OCI-M2 (cell line): ENCODE results near the gene ALKBH3.

ENCODE experiments used
- DNase-seq: peaks from one replicate; lab custom pipeline; 2025; ENCODE audit not compliant: unreplicated experiment; lab: John Stamatoyannopoulos, UW

The ALKBH3 gene

DNA sequence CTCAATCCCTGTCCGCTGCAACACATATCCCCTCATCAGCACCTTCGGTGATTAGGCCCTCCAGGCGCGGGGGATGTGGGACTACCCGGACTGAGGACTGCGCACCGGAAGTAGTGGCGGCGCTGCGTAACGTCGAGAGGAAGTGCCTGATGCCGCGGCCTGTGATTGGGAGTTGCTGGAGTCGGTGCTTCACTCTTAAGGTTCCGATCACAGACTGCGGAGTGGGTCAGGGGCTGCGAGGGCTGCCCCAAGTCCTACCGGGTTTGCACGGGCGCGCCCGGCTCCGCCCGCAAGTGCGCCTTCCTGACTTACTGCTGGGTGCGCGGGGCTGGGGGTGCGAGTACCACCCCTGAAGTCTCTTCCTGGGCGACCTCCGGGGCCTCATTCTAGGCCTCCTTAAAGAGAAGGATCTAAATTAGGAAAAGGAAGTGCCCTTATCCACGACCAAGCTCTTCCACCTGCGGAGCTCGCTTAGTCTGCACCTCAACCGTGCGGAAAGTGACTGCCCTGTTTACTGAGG, at the start of gene ALKBH3:
TSS of gene ALKBH3 (plus strand) at position 192 of the 520 bp plus-strand sequence. CDS start 1,822 bp downstream, outside the sequence.
- peak; percentile 58 for DNase-seq

DNA sequence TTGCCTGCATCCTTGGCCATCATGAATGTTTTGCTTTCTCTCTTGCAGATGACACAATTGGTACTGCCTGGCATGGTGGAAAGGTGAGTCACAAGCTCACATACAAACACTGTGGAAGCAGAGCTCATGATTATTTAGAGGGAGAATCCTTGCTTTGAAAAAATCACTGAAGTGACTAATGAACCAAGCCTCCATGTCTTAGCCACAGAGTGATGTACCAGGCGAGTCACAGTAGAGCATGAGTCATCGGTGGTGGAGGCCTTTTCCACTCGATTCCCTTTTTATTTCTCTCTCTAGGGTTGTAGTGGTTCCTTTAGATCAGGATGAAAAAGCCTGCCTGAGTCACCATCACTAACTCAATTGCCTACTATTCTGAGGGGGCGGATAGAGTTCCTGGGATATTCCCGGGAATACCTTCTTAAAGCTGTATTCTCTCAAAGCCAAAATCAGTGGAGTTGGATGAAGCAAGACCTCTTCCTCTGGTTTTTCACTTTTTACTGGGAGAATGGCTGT, 49.6 kb upstream of the ALKBH3 start:
- DNase-seq = no peak

DNA sequence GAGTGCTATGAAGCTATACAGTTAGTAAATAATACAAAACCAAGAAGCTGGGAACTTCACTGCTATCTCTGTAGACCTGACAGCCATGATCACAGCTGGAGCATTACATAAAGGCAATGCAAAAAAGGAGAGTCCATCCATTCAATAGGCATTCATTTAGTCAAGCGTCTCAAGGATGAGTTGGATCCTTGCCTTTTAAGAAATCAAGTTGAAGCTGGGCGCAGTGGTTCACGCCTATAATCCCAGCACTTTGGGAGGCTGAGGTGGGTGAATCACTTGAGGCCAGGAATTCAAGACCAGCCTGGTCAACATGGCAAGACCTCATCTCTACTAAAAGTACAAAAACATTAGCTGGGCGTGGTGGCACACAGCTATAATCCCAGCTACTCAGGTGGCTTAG, 48.1 kb upstream of the ALKBH3 start:
- DNase-seq = no peak

DNA sequence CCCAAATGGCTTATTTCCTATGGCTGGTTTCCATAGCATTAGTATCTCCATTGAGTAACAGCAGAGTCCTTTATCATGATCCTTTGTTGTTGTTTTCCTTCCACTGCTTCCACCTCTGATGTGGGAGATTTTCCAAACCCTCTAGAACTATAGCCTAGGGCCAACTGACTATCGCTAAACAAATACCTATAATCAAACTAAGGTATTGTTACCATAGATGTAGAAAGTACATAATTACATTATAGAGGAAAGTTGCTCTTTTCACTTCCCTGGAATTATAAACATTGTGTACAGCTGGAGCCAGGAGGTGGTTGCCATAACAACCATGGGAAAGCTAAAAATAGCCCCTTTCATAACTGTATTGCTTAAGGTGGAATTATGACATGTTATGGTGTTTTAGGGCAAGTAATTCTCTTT, 47.0 kb upstream of the ALKBH3 start:
- no peak for DNase-seq

DNA sequence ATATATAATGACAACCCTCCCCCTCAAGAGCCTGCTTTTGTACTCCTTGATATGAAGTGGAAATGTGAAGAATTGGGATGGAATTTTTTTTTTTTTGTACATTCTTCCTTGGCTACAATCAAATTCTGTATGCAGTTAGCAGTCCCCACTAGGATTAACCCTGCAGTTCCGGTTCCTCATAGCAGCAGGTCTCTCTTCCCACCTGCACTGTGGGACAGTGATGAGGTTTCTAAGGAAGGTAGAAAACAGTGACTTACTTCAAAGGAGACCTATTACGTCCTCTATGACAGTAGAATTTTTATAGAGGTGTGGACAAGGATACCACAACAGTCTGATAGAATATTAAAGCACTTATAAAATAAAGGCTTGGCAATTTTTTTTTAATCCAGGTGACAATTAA, 46.3 kb upstream of the ALKBH3 start:
- no peak for DNase-seq

DNA sequence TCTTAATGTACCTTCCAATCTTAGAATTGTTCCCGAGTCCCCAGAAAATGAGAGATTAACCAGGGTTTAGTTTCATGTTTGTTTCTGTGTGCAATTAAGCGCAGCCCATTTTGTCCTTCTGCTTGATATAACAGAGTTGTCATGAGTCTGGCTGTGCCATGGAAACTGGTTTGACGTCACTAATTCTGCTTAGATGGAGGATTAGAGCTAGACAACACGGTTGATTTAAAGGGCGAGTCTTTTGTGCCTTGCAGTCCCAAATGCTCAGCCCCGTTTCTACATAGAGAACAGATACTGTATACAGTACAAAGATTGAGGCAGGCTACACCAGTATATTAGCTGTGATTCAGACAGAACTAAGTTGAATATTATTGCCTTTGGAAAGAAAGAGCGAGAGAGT, 45.5 kb upstream of the ALKBH3 start:
- DNase-seq = no peak

DNA sequence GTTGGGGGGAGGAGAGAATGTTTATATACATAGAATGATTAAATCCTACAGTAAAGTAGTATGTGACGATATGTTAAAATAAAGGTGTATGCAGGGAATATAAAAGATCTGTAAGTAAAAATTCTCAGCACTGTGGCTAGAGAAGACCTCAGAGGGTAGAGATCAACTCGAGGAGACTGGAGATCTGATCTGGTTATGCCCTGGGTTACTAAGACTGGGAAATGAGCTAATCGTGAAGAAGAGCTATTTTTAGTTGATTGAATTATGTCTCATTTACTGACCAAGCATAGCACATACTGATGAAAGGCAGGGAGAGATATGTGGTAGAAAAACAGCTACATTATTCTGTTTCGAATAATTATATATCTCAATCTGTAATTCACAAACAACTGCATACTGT, 42.8 kb upstream of the ALKBH3 start:
- no peak for DNase-seq

DNA sequence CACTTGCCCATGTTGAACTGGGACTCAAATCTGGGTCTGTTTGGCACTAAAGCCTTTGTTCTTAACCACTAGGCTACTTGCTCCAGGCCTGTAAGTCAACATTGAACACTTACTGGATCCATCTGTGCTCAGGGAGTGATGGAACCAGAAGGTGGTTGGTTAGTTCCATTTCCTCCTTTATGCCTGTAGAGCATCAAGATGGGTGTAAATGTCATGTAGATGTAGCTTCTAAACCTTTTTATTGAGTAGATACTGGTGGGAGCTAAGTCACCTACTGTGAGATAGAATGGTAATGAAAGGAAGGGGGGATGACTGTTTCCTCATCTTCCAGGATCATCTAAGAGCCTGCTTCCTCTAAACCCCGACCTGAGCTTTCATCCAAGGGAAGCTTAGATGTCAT, 38.6 kb upstream of the ALKBH3 start:
- no peak for DNase-seq

DNA sequence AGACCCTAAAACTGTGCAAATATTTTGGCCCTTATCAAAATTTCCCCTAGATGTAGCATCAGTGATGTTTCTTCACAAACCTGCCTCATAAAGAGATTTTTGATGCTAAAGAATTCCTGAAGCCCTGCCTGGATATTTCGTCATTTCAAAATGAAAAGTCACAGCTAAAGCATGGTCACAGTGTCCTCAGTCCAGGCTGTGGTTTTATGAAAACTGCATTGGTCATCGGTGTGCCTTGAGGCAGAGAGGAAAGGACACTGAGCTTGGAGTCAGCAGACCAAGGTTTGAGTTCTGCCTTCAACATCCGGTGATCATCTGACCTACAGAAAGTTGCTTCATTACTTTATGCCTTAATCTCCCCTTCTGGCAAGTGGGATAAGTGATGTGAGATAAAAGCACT, 34.8 kb upstream of the ALKBH3 start:
- no peak for DNase-seq

DNA sequence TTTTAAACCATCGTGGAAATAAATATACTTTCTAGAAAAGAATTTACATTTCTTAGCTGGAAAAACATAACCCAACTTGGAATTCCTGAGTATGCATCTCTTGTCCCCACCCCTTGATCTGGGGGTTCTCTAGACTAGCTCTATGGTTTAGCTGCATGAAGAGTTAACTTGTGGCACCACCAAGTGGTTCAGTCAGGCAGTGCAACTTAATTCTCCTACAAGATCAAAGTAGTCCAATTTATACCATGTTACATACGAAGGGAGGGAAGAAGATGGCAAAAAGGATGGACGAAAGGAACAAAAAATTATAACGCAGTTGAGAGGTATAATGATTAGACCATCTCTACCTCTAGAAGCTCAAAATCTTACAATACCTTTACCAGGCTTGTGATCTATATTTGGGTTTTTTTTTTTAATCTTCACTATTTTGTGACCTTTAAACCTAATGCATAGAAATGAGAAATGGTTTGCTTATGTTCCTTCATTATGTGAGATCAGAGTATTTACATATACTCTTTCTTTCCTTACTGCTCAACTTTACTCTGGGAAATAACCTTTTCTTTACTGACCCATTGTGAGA, 28.5 kb upstream of the ALKBH3 start:
- DNase-seq = peak; percentile 33

DNA sequence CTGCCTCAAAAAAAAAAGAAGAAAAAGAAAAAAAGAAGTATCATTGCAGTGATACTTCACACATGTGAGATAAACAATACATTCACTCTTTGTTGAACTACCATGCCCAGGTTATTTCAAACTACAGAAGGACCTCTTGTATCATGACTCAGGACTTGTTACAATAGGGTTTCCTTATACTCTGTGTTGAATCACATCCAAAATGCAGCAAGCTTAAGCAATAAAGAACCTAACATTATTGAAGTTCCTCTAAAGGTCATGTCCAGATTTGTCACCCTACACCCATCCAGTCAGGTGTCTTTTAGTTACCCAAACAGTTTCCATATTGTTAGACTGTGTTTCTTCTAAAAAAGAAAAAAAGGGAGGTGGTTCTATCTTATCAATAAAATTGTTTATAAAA, 26.9 kb upstream of the ALKBH3 start:
- DNase-seq = no peak

DNA sequence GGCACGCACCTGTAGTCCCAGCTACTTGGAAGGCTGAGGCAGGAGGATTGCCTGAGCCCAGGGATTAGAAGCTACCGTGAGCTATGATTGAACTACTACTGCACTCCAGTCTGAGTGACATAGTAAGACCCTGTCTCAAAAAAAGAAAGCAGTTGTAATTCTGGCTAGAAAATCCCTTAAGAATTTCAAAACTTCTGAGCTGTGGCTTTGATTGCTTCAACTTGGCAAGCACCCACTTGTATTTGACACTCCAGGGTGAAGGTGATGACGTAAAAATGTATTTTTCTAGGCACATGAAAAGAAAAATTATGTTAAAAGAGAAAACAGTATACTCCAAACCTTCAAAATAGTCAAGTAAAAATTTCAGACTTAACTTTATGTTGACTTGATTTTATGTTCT, 23.6 kb upstream of the ALKBH3 start:
- no peak for DNase-seq

DNA sequence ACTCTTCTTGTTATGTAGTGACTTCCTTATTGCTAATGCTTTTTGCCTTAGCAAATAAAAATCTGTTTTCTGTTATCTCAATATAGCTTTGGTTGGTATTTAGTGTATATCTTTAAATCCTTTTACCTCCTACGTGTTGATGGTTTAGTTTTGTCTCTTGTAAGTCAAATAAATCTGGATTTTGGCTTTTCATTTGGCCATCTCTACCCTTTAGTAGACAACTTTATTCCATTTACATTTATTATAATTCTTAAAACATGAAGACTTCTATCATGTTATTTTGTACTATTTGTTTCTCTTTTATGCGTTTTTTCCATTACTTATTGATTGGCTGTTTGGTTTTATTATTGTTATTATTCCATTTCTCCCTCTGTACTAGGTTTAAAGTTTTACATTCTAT, 19.5 kb upstream of the ALKBH3 start:
- DNase-seq = no peak

DNA sequence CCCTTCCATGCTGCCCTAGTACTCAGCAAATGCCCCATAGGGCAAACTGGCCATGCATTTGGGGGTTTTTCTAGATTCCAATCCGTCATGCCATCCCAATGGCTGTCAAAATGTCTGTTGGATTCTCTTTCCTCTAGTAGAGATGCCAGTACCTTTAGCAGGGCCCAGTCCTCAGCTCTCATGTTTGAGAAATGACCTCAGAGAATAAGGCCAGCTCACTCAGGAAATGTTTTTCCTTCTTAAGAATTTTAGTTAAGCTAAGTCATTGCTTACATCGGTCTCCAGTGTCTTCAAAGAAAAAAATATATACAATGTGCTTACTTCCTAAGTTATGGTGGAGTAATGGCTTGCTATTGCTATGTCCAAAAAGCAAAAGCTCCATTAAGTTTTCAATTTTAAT, 14.1 kb upstream of the ALKBH3 start:
- DNase-seq = no peak

DNA sequence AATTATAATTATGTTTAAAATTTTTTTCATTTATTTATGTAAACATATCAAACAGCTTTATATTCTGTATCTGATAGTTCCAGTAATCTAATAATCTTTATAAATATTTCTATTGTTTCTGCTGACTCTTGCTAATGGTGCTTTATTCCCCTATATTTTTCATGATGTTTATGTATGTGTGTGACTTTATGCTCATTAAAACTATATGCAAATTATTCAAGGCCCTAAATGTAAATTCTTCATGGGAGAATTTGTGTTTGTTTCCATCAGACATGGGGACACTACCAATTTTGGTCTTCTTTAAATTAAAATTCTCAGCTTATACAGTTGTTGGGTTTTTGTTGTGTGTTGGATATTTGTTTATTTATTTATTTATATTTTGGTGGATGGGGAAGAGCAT, 13.7 kb upstream of the ALKBH3 start:
- no peak for DNase-seq

DNA sequence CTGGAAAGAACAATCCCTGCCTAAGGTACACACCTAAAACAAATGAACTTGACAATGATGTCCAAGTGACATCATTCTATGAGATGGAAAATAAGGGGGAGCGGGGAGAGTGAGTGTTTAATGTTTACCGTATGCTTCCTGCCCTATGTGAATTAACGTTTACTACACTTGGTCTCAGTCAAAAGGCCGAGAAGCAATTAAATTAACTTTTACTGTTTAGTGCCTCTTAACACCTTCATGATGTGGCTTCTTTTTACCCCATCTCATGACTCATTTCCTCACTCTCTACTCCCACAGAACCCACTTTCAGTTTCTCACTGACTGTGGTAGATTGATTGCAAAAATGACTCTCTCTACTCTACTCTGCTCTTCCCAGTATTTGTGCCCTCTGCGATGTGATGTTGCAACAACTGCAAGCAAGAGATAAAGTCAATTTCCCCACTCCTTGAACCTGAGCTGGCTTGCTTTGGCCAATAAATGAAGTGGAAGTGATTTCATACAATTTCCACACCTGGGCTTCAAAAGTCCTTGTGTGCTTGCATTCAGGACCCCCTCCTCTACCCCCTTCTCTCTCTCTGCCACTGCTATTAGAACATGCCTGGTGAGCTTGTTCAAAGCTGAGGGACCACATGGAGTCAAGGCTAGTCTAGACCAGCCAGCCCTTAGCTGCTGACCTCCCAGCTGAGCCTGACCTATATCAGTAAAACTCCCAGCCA, 11.6 kb upstream of the ALKBH3 start:
- DNase-seq = peak; percentile 30

DNA sequence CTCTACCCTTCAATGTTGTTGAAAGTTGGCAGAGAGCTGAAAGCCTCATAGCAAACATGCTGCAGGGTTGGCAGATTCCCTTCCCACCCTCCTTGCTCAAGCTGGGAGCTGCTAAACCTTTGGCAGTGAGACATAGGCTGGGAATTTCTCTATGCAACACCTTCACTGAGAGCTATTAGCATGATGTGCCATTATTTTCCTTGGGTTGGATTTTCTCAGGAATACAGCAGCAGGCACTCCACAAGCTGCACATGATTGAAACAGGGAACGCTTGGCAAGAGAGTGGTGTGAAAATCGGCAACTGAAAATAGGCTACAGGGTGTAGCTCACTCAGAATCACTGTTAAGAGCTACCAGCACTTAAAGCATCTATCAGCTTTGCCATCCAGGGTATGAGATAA, 9.6 kb upstream of the ALKBH3 start:
- no peak for DNase-seq

DNA sequence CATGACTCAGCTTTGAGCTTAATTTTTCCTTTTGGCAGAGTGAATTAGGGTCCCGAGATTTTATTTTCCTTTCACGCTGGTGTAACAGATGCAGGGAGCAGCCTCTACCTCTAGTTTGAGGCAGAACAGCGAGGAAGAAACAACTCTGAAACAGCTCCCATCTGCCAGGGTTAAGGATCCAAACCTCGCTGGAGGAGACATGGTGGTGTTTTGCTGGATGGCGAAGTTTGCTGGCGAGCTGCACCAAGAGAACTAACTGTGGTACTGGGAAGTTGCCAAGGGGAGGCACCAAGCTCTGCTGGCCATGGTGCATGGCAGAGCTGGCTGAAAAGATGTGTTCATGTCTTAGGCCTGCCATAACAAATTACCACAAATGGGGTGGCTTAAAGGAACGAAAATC, 7.6 kb upstream of the ALKBH3 start:
- DNase-seq = no peak

DNA sequence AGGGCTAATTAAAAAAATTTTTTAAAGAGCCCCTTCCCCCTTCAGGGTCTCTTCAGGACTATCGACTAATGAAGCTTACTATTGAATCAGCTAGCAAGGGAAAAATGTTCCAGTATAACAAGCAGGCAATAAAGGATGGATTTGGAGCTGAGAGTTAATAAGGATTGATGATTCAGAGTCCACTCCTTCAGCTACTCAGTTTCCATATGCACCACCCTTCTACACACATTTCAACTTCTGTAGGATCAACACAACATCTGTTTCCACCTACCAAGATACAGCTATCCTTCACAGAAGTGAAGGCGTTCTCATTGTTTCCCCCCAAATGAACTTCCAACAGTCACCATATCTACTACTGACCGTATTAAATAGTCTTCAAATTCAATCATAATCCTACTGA, 6.6 kb upstream of the ALKBH3 start:
- no peak for DNase-seq

DNA sequence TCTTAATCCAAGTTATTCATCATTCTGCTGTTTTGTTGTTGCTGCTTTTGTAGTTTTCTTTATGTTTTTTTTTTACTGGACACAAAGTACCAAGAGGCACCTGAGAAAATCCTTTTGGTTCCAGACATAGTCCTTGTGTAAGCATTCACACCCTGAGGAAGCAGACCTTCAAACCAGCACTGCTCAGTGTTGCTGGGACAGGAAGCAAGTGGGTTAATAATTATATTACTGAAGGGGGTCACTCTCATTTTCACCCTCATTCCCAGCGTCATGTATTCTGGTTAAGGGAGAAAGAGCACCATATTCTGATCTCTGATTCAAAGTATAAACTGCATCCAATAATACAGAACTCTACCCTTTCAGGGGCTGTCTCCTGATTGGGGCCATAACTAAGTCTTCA, 5.9 kb upstream of the ALKBH3 start:
- no peak for DNase-seq

DNA sequence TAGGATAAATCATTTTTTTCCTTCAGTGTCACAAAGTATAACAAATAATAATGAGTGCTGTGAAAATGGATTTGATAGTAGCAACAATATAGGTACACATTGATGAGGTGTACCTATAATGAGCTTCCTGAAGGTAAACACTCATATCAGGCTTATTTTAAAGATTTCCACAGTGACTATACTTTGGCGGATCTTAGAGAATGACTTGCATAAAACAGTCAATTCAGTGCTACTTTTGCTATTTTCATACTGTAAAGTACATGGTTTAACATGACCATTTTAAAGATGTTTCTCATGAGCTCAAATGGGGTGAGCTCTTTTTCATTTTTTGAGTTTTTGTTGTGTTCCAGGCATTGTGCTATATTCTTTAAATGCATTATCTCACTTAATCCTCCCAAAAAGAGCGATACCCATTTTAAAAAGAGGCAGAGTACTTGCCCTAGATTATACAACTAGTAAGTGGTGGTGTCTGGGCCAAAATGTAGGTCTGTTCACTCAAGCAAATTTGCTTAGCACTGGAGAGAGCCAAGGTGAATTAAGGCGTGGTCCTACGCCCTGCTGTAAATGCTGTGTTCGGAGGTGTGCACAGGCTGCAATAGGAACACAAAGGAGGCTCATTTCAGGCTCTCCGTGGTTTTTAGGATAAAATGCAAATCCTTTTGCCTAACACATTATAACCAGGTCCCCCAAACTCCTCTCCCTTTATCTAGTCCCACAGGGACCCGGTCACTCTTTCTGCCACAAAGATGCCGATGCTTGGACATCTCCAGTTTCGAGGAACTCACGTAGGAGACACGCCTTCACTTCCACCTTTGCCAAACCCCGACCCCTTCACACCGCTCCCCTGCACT, 617 bp upstream of the ALKBH3 start:
- no peak for DNase-seq

DNA sequence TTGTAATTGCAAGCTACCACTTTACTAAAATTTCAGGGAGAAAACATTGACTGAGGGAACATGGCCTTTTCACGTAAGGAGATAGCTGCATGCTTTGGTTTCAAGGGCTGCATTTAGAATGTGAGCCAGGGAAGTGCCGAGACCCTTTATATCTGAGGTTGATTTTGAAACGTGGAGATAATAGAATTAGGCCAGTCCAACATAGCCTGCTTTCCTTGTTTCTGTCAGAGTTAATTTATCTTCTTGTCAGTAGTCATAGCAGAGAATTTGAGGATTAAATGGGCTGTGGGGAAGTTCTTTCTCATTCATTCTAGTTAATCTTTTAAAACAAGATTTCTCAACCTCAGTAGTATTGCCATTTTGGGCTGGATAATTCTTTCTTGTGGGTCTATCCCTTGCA, 12.2 kb downstream of the ALKBH3 start:
- no peak for DNase-seq
